Fibroblast of villous mesenchyme (primary cell): Measurements from ENCODE around the gene SCYGR6. TPM values are rescaled to one million over a fixed set of nuclear protein-coding genes. Genes with fewer than 3 reads are reported as not detected.
A peak's percentile ranks its signal among the peaks of the same experiment; 100 is the strongest.
"Not testable (repeated sequence)": the region's sequence is repeated elsewhere in the genome, so short reads cannot be mapped to it uniquely, and the experiment has no call there.

ENCODE experiments used
- DNase-seq: peaks from one replicate; pipeline ENCODE4 v3.0.0-alpha.2; 2010; ENCODE audit warnings: low read depth
- H3K4me3 ChIP-seq: 2 replicates; pipeline ENCODE4 v1.5.1; 2011; ENCODE audit warnings: low read depth, mild to moderate bottlenecking, low read length
- total RNA-seq: library from RNA; depleted of rRNA; stranded (reverse); fragments of >200 nt; gene quantifications from 2 replicates; pipeline ENCODE4 v1.2.3, GENCODE V29; 2012
- TF ChIP-seq, protein P1 (sequence below): IDR thresholded peaks from 2 replicates; pipeline ENCODE4 v1.5.1; 2012; ENCODE audit warnings: low read depth, mild to moderate bottlenecking, low read length; ENCODE audit not compliant: insufficient read depth

Gene SCYGR6
- total RNA-seq, 1 donor: not detected

DNA sequence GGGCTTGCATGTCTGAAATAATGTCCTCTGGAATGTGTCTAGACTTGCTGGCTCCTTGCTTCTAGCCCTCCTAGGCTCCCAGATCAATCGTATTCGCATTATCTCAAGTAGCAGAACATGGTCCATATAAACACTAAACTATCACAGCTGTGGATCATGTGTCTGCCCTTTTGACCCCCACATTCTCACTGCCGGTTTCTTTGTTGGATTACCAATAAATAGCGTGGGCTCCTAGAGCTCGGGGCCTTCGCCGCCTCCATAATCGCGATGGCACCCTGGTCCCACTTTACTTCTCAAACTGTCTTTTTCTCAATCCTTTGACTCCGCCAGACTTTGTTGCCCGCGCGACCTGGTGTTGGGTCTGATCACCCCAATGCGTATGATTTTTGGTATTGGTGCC lies 14.8 kb upstream of the SCYGR6 start:
- TF ChIP-seq, protein P1, sequence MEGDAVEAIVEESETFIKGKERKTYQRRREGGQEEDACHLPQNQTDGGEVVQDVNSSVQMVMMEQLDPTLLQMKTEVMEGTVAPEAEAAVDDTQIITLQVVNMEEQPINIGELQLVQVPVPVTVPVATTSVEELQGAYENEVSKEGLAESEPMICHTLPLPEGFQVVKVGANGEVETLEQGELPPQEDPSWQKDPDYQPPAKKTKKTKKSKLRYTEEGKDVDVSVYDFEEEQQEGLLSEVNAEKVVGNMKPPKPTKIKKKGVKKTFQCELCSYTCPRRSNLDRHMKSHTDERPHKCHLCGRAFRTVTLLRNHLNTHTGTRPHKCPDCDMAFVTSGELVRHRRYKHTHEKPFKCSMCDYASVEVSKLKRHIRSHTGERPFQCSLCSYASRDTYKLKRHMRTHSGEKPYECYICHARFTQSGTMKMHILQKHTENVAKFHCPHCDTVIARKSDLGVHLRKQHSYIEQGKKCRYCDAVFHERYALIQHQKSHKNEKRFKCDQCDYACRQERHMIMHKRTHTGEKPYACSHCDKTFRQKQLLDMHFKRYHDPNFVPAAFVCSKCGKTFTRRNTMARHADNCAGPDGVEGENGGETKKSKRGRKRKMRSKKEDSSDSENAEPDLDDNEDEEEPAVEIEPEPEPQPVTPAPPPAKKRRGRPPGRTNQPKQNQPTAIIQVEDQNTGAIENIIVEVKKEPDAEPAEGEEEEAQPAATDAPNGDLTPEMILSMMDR: no peak
- H3K4me3 ChIP-seq: no peak overlapping the region
- DNase-seq: peak; percentile 12

DNA sequence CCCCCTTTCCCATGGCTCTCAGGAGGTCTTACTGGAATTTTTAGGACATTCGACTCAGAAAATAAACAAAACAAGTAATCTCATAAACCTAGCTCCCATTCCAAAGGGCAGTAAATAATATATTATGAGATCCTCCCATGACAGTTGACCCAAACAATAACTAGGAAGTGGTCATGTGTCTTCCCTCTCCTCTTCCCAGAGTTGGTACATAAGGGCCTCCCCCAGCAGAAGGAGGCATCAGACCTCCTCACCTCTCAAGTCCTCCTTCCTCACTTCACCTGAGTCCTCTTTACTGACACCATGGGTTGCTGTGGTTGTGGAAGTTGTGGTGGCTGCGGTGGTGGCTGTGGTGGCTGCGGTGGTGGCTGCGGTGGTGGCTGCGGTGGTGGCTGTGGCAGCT lies 3.5 kb upstream of the SCYGR6 start, which contains the start of gene SCYGR7:
Gene SCYGR7, plus strand, starts transcription at position 301 of the 400 bp plus-strand sequence. Its CDS starts 0 bp downstream, at position 301.
- peak; percentile 16 for DNase-seq
- no peak within 1 kb of the TSS for H3K4me3 ChIP-seq
- TF ChIP-seq, protein P1: no peak

GRCh38 chr2:227722821-227723220 lies 1.7 kb downstream of the SCYGR6 start:
- DNase-seq, H3K4me3 ChIP-seq: not testable (repeated sequence)

- TF ChIP-seq, protein P1: no peak
Observed at GRCh38 chr2:227720680-227721079, 3.9 kb downstream of the SCYGR6 start.

GRCh38 chr2:227719641-227720040 lies 4.9 kb downstream of the SCYGR6 start:
- no peak for DNase-seq
- TF ChIP-seq, protein P1: no peak
- no peak overlapping the region for H3K4me3 ChIP-seq

More at GRCh38 chr2:227720680-227721079, 3.9 kb downstream of the SCYGR6 start:
- no peak for DNase-seq
- no peak overlapping the region for H3K4me3 ChIP-seq

GRCh38 chr2:227717687-227718567 lies 6.6 kb downstream of the SCYGR6 start, which contains the start of gene SLC19A3:
Gene SLC19A3 (minus strand): TSS chr2:227718028. CDS start chr2:227702318, 15,710 bp downstream.
- peak; percentile 91 for DNase-seq
- H3K4me3 ChIP-seq: peak within 1 kb of the TSS; percentile 64

DNA sequence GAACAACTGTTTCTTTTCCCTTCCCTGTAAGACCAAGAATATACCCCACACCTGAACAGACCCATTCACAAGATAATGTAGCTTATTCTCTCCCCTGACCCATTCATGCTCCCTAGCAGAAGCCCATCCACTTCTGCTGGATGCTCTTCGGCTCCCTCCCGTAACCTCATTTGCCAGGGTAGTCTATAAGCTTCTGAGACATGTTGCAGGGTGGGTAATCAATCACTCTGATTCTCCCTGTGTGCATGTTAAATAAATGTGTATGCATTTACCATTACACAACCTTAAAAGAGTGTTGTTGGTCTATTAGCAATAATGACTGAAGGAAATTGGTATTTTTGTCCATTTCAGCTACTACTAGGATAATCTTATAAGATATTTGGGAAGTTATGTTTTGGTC lies 8.1 kb downstream of the SCYGR6 start:
- TF ChIP-seq, protein P1: no peak
- DNase-seq: no peak
- no peak overlapping the region for H3K4me3 ChIP-seq

More at GRCh38 chr2:227717687-227718567, 6.6 kb downstream of the SCYGR6 start, which contains the start of gene SLC19A3:
- TF ChIP-seq, protein P1: no peak
